ENCODE measurements around the gene CEP290. TPM values are rescaled to one million over a fixed set of nuclear protein-coding genes. Genes with fewer than 3 reads are reported as not detected.

The CEP290 gene
- total and polyA plus RNA-seq, 2 experiments from 2014 or later = 17.3 to 25.7 TPM

DNA sequence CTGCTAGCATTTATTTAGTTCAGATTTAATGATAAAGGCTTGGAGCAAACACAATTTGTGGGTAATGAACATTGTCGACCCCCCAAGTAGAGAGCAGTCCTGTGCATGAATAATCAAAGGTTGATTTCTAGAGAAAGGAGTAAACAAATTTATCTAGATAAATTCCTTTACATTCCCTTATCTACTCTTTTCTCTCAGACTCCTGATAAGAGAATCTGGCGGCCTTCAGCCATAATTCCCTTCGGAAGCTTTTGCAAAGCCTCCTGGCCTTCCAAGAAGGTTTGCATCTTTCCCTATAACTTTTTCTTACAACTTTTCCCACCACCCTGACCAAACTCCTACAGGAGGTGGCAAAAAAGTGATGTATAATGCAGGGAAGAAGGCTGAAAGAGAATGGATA lies 42.3 kb upstream of the CEP290 start (continued):
- TF ChIP-seq POLR2AphosphoS5 (IDR thresholded peaks at IDR 0.05; ENCODE audit: low read depth) = no peak
- TF ChIP-seq, protein P1, sequence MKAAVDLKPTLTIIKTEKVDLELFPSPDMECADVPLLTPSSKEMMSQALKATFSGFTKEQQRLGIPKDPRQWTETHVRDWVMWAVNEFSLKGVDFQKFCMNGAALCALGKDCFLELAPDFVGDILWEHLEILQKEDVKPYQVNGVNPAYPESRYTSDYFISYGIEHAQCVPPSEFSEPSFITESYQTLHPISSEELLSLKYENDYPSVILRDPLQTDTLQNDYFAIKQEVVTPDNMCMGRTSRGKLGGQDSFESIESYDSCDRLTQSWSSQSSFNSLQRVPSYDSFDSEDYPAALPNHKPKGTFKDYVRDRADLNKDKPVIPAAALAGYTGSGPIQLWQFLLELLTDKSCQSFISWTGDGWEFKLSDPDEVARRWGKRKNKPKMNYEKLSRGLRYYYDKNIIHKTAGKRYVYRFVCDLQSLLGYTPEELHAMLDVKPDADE (IDR thresholded peaks at IDR 0.05) = no peak
- no peak for TF ChIP-seq ZNF331 (CRISPR knock-in tag; IDR thresholded peaks at IDR 0.05; ENCODE audit: low read depth)

DNA sequence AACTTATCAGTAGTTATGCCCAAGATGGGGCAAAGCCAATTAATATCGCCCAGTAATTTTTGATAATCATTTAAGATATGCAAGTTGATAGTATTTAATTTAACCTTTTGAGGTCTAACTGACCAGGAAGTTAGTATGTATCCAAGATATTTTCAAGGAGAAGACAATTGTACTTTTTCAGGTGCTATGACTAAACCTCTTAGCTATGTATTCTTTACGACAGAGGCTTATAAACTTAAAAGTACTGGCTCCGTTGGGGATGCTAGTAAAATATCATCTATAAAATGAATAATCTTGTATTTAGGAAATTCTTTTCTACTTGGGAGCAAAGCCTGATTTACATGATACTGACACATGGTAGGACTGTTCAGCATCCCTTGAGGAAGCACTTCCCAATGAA lies 40.5 kb upstream of the CEP290 start:
- Mint-ChIP-seq H3K4me1 (peaks cover 3% of the 10 kb centered on the region; the same call in 1 of the 3 replicates), H3K27me3 (ENCODE audit: insufficient read depth, low read depth, poor library complexity) (no peaks in the 10 kb centered on the region), H3K9me3 (0 out of 3 replicates have a peak, but pooled peaks cover 3% of the 10 kb centered on the region), H3K4me3 (no peak overlapping the region), H3K36me3 (ENCODE audit: low read depth) (peaks cover 54% of the 10 kb centered on the region), H3K27ac (no peak overlapping the region)
- DNase-seq (ENCODE audit: low spot score) = no peak
- H3K27ac ChIP-seq (ENCODE audit: low read depth) = no peak overlapping the region
- no peak overlapping the region for H3K4me2 ChIP-seq
- H2AFZ ChIP-seq = no peak overlapping the region
- ATAC-seq = no peak
- H3K9me2 ChIP-seq (ENCODE audit: insufficient read depth) = no peaks in the 10 kb centered on the region
- H3K79me2 ChIP-seq (replicated peaks; ENCODE audit: insufficient read depth) = no peaks in the 10 kb centered on the region
- H3K36me3 ChIP-seq (ENCODE audit: insufficient read depth) = peaks cover 5% of the 10 kb centered on the region; the same call in 1 of the 2 replicates
- no peaks in the 10 kb centered on the region for H3K27me3 ChIP-seq (ENCODE audit: insufficient read depth)
- no peaks in the 10 kb centered on the region for H3F3A ChIP-seq (replicated peaks; ENCODE audit: low read depth)
- 0 out of 2 replicates have a peak, but pooled peaks cover 4% of the 10 kb centered on the region for H3K4me1 ChIP-seq (ENCODE audit: insufficient read depth)
- no peaks in the 10 kb centered on the region for H4K20me1 ChIP-seq (replicated peaks; ENCODE audit: insufficient read depth)
- no peak overlapping the region for H3K4me3 ChIP-seq
- no peak for TF ChIP-seq EZH2 (IDR thresholded peaks at IDR 0.05; ENCODE audit: low read depth, unreplicated experiment)
- no peak for TF ChIP-seq NANOG (IDR thresholded peaks at IDR 0.05; ENCODE audit: borderline replicate concordance)
- no peak for TF ChIP-seq JUNB (IDR thresholded peaks at IDR 0.05; ENCODE audit: unreplicated experiment)
- TF ChIP-seq, protein P2, sequence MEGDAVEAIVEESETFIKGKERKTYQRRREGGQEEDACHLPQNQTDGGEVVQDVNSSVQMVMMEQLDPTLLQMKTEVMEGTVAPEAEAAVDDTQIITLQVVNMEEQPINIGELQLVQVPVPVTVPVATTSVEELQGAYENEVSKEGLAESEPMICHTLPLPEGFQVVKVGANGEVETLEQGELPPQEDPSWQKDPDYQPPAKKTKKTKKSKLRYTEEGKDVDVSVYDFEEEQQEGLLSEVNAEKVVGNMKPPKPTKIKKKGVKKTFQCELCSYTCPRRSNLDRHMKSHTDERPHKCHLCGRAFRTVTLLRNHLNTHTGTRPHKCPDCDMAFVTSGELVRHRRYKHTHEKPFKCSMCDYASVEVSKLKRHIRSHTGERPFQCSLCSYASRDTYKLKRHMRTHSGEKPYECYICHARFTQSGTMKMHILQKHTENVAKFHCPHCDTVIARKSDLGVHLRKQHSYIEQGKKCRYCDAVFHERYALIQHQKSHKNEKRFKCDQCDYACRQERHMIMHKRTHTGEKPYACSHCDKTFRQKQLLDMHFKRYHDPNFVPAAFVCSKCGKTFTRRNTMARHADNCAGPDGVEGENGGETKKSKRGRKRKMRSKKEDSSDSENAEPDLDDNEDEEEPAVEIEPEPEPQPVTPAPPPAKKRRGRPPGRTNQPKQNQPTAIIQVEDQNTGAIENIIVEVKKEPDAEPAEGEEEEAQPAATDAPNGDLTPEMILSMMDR (conservative IDR thresholded peaks at IDR 0.05; ENCODE audit: low read depth in 2 of 2) = no peak
- no peak for TF ChIP-seq ZNF331 (CRISPR knock-in tag; IDR thresholded peaks at IDR 0.05; ENCODE audit: low read depth)
- TF ChIP-seq, protein P3, sequence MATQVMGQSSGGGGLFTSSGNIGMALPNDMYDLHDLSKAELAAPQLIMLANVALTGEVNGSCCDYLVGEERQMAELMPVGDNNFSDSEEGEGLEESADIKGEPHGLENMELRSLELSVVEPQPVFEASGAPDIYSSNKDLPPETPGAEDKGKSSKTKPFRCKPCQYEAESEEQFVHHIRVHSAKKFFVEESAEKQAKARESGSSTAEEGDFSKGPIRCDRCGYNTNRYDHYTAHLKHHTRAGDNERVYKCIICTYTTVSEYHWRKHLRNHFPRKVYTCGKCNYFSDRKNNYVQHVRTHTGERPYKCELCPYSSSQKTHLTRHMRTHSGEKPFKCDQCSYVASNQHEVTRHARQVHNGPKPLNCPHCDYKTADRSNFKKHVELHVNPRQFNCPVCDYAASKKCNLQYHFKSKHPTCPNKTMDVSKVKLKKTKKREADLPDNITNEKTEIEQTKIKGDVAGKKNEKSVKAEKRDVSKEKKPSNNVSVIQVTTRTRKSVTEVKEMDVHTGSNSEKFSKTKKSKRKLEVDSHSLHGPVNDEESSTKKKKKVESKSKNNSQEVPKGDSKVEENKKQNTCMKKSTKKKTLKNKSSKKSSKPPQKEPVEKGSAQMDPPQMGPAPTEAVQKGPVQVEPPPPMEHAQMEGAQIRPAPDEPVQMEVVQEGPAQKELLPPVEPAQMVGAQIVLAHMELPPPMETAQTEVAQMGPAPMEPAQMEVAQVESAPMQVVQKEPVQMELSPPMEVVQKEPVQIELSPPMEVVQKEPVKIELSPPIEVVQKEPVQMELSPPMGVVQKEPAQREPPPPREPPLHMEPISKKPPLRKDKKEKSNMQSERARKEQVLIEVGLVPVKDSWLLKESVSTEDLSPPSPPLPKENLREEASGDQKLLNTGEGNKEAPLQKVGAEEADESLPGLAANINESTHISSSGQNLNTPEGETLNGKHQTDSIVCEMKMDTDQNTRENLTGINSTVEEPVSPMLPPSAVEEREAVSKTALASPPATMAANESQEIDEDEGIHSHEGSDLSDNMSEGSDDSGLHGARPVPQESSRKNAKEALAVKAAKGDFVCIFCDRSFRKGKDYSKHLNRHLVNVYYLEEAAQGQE (IDR thresholded peaks at IDR 0.05; ENCODE audit: unreplicated experiment) = no peak
- no peak for TF ChIP-seq CREB1 (CRISPR knock-in tag; IDR thresholded peaks at IDR 0.05; ENCODE audit: low read depth)
- TF ChIP-seq, protein P4, sequence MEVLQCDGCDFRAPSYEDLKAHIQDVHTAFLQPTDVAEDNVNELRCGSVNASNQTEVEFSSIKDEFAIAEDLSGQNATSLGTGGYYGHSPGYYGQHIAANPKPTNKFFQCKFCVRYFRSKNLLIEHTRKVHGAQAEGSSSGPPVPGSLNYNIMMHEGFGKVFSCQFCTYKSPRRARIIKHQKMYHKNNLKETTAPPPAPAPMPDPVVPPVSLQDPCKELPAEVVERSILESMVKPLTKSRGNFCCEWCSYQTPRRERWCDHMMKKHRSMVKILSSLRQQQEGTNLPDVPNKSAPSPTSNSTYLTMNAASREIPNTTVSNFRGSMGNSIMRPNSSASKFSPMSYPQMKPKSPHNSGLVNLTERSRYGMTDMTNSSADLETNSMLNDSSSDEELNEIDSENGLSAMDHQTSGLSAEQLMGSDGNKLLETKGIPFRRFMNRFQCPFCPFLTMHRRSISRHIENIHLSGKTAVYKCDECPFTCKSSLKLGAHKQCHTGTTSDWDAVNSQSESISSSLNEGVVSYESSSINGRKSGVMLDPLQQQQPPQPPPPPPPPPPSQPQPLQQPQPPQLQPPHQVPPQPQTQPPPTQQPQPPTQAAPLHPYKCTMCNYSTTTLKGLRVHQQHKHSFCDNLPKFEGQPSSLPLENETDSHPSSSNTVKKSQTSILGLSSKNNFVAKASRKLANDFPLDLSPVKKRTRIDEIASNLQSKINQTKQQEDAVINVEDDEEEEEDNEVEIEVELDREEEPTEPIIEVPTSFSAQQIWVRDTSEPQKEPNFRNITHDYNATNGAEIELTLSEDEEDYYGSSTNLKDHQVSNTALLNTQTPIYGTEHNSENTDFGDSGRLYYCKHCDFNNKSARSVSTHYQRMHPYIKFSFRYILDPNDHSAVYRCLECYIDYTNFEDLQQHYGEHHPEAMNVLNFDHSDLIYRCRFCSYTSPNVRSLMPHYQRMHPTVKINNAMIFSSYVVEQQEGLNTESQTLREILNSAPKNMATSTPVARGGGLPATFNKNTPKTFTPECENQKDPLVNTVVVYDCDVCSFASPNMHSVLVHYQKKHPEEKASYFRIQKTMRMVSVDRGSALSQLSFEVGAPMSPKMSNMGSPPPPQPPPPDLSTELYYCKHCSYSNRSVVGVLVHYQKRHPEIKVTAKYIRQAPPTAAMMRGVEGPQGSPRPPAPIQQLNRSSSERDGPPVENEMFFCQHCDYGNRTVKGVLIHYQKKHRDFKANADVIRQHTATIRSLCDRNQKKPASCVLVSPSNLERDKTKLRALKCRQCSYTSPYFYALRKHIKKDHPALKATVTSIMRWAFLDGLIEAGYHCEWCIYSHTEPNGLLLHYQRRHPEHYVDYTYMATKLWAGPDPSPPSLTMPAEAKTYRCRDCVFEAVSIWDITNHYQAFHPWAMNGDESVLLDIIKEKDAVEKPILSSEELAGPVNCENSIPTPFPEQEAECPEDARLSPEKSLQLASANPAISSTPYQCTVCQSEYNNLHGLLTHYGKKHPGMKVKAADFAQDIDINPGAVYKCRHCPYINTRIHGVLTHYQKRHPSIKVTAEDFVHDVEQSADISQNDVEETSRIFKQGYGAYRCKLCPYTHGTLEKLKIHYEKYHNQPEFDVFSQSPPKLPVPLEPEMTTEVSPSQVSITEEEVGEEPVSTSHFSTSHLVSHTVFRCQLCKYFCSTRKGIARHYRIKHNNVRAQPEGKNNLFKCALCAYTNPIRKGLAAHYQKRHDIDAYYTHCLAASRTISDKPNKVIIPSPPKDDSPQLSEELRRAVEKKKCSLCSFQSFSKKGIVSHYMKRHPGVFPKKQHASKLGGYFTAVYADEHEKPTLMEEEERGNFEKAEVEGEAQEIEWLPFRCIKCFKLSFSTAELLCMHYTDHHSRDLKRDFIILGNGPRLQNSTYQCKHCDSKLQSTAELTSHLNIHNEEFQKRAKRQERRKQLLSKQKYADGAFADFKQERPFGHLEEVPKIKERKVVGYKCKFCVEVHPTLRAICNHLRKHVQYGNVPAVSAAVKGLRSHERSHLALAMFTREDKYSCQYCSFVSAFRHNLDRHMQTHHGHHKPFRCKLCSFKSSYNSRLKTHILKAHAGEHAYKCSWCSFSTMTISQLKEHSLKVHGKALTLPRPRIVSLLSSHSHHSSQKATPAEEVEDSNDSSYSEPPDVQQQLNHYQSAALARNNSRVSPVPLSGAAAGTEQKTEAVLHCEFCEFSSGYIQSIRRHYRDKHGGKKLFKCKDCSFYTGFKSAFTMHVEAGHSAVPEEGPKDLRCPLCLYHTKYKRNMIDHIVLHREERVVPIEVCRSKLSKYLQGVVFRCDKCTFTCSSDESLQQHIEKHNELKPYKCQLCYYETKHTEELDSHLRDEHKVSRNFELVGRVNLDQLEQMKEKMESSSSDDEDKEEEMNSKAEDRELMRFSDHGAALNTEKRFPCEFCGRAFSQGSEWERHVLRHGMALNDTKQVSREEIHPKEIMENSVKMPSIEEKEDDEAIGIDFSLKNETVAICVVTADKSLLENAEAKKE (CRISPR knock-in tag; IDR thresholded peaks at IDR 0.05) = no peak
- TF ChIP-seq EZH2phosphoT487 (IDR thresholded peaks at IDR 0.05; ENCODE audit: unreplicated experiment) = no peak
- TF ChIP-seq STAT1 (IDR thresholded peaks at IDR 0.05; ENCODE audit: unreplicated experiment) = no peak

All from GM23338 (cell line).